H1 (cell line): ENCODE results near the gene MAJIN. TPM values are rescaled to one million over a fixed set of nuclear protein-coding genes. Genes with fewer than 3 reads are reported as not detected.

Experiments used
- BRCA1 ChIP-seq: IDR thresholded peaks from 2 replicates; pipeline ENCODE4 v1.6.1; 2012; ENCODE audit warnings: low read depth, low read length, improper control_type of control experiment
- CBX5 ChIP-seq: fragments of 300-800, 300-1000 bp; sonication (generic); IDR thresholded peaks from 2 replicates; pipeline ENCODE4 v1.7.1; 2016; ENCODE audit warnings: antibody characterized with exemption, low read length, low read depth
- CEBPB ChIP-seq: IDR thresholded peaks from 2 replicates; pipeline ENCODE4 v1.6.1; 2012; ENCODE audit warnings: low read depth, low read length
- CHD1 ChIP-seq: IDR thresholded peaks from 2 replicates; pipeline ENCODE4 v1.6.1; 2012; ENCODE audit warnings: low read depth, low read length, improper control_type of control experiment
- CHD7 ChIP-seq: fragments of 300-600 bp; sonication (generic); IDR thresholded peaks from 2 replicates; pipeline ENCODE4 v1.7.1; 2012; ENCODE audit warnings: low read length, moderate library complexity, mild to moderate bottlenecking, inconsistent platforms; ENCODE audit not compliant: insufficient replicate concordance
- HDAC2 ChIP-seq, 2 experiments: fragments of 300-600 bp in 1 of 2; sonication (generic) in 1 of 2; IDR thresholded peaks; 2 replicates each; pipeline ENCODE4 v1.6.1; 2011 to 2012; ENCODE audit warnings: low read depth in 2 of 2, low read length in 2 of 2, mild to moderate bottlenecking in 2 of 2, moderate library complexity in 2 of 2, borderline replicate concordance in 1 of 2, inconsistent platforms in 1 of 2
- MAFK ChIP-seq: IDR thresholded peaks from 2 replicates; pipeline ENCODE4 v1.6.1; 2012; ENCODE audit warnings: low read depth, mild to moderate bottlenecking, improper control_type of control experiment, low read length
- PHF8 ChIP-seq: fragments of 200-600 bp; sonication (generic); conservative IDR thresholded peaks from 2 replicates; pipeline ENCODE4 v1.7.1; 2012; ENCODE audit warnings: low read depth, mild to moderate bottlenecking, inconsistent platforms, low read length, moderate library complexity
- POLR2AphosphoS5 ChIP-seq: IDR thresholded peaks from 2 replicates; pipeline ENCODE4 v1.6.1; 2011; ENCODE audit warnings: low read depth, low read length
- RXRA ChIP-seq: IDR thresholded peaks from 2 replicates; pipeline ENCODE4 v1.6.1; 2011; ENCODE audit warnings: low read depth, mild to moderate bottlenecking, low read length, moderate library complexity; ENCODE audit not compliant: insufficient read depth
- SIRT6 ChIP-seq: IDR thresholded peaks from one replicate; pipeline ENCODE4 v1.7.1; 2012; ENCODE audit warnings: low read length, inconsistent platforms
- SIX5 ChIP-seq: IDR thresholded peaks from 2 replicates; pipeline ENCODE4 v1.6.1; 2011; ENCODE audit warnings: mild to moderate bottlenecking, low read depth, low read length
- polyA plus RNA-seq, 7 experiments: library from polyadenylated mRNA; depleted of rRNA in 3 of 7; stranded (reverse) in 5 of 7; unstranded in 2 of 7; fragments of >200 nt in 5 of 7; fragments of 200-250 nt in 2 of 7; gene quantifications; 1 replicate in 5 of 7; 2 replicates in 1 of 7; 4 replicates in 1 of 7; pipeline versions ENCODE4 v1.2.1 to v1.2.3, GENCODE V29; 2011 to 2013; ENCODE audit warnings: missing spikeins in 2 of 7, mixed read lengths in 2 of 7
- total RNA-seq: library from RNA; stranded (reverse); fragmentation: NEBNext Ultra II Directional; extraction: Animal tissue kit (Norgen Biotek cat#: 25700); gene quantifications from 2 replicates; pipeline ENCODE4 v1.2.1, GENCODE V29; 2021
- TF ChIP-seq, protein P1 (sequence below): IDR thresholded peaks from 2 replicates; pipeline ENCODE4 v1.6.1; 2012; ENCODE audit warnings: inconsistent platforms

The MAJIN gene
- total and polyA plus RNA-seq, 2 of the 8 experiments (the other 6 are each of a cell fraction or from before 2014, with no cell fraction given): not detected

- TF ChIP-seq CHD7 (no peak), MAFK (no peak), POLR2AphosphoS5 (no peak), SIRT6 (no peak), BRCA1 (no peak), CHD1 (no peak), PHF8 (no peak), CBX5 (no peak), SIX5 (no peak), HDAC2 (IDR thresholded peaks at IDR 0.05; ENCODE audit: borderline replicate concordance in 1 of 2, low read depth in 2 of 2, low read length in 2 of 2) (no peak), CEBPB (no peak), RXRA (no peak)
- TF ChIP-seq, protein P1, sequence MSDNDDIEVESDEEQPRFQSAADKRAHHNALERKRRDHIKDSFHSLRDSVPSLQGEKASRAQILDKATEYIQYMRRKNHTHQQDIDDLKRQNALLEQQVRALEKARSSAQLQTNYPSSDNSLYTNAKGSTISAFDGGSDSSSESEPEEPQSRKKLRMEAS: no peak
These were observed 40.6 kb downstream of the MAJIN start (continued) for GRCh38 chr11:64931290-64931689.
